HepG2 (cell line): ENCODE data around the gene VAC14. TPM values are rescaled to one million over a fixed set of nuclear protein-coding genes. Genes with fewer than 3 reads are reported as not detected.
A peak's percentile ranks its signal among the peaks of the same experiment; 100 is the strongest.

Source experiments
- BCL6 ChIP-seq: IDR thresholded peaks from 2 replicates; pipeline ENCODE4 v1.6.1; 2016; ENCODE audit warnings: missing genetic modification reagents, missing compliant biosample characterization
- CENPT ChIP-seq: sonication (generic); formaldehyde crosslinking; IDR thresholded peaks from 2 replicates; pipeline ENCODE4 v1.8.0; 2022; ENCODE audit warnings: low read depth, mild to moderate bottlenecking, moderate library complexity, missing genetic modification reagents
- ELF1 ChIP-seq: sonication (generic); formaldehyde crosslinking; IDR thresholded peaks from 2 replicates; pipeline ENCODE4 v1.4.0; 2020; ENCODE audit warnings: missing genetic modification reagents
- HOXA3 ChIP-seq: sonication (generic); formaldehyde crosslinking; IDR thresholded peaks from 2 replicates; pipeline ENCODE4 v1.5.0; 2020; ENCODE audit warnings: missing genetic modification reagents
- HOXD1 ChIP-seq: sonication (generic); formaldehyde crosslinking; IDR thresholded peaks from 2 replicates; pipeline ENCODE4 v1.5.0; 2020; ENCODE audit warnings: missing genetic modification reagents
- KAT7 ChIP-seq: IDR thresholded peaks from 2 replicates; pipeline ENCODE4 v1.6.1; 2018; ENCODE audit warnings: borderline replicate concordance, missing compliant biosample characterization
- MAF1 ChIP-seq: sonication (generic); formaldehyde crosslinking; IDR thresholded peaks from 2 replicates; pipeline ENCODE4 v1.5.0; 2020; ENCODE audit warnings: missing genetic modification reagents, borderline replicate concordance
- PAWR ChIP-seq: sonication (generic); formaldehyde crosslinking; IDR thresholded peaks from 2 replicates; pipeline ENCODE4 v1.4.0; 2020; ENCODE audit warnings: missing genetic modification reagents, mild to moderate bottlenecking, borderline replicate concordance
- PHF8 ChIP-seq: sonication (generic); formaldehyde crosslinking; IDR thresholded peaks from 2 replicates; pipeline ENCODE4 v1.5.0; 2020; ENCODE audit warnings: missing genetic modification reagents
- RARG ChIP-seq: sonication (generic); formaldehyde crosslinking; IDR thresholded peaks from 2 replicates; pipeline ENCODE4 v1.4.0; 2020; ENCODE audit warnings: low read depth, mild to moderate bottlenecking, missing genetic modification reagents
- RNF2 ChIP-seq: fragments of 450-650 bp; conservative IDR thresholded peaks from 2 replicates; pipeline ENCODE4 v1.6.1; 2016; ENCODE audit warnings: low read depth
- SMARCE1 ChIP-seq: fragments of 450-650 bp; IDR thresholded peaks from 2 replicates; pipeline ENCODE4 v1.6.1; 2017; ENCODE audit warnings: borderline replicate concordance
- ZFAT ChIP-seq: sonication (generic); formaldehyde crosslinking; conservative IDR thresholded peaks from 2 replicates; pipeline ENCODE4 v1.8.1; 2023; ENCODE audit warnings: missing genetic modification reagents, inconsistent platforms
- ZNF12 ChIP-seq: sonication (generic); formaldehyde crosslinking; IDR thresholded peaks from 2 replicates; pipeline ENCODE4 v1.5.0; 2020; ENCODE audit warnings: missing genetic modification reagents
- ZNF383 ChIP-seq: sonication (generic); formaldehyde crosslinking; IDR thresholded peaks from 2 replicates; pipeline ENCODE4 v1.4.0; 2020; ENCODE audit warnings: missing genetic modification reagents, mild to moderate bottlenecking, borderline replicate concordance
- ZNF83 ChIP-seq: sonication (generic); formaldehyde crosslinking; IDR thresholded peaks from 2 replicates; pipeline ENCODE4 v1.4.0; 2020; ENCODE audit warnings: missing genetic modification reagents, mild to moderate bottlenecking, borderline replicate concordance
- polyA plus RNA-seq, 8 experiments: library from polyadenylated mRNA; depleted of rRNA in 3 of 8; stranded (reverse) in 7 of 8; unstranded in 1 of 8; fragments of >200 nt; fragmentation: Illumina TruSeq in 4 of 8; extraction: Trizol in 4 of 8; gene quantifications; 2 replicates each; pipeline versions ENCODE4 v1.2.1 to v1.2.3, GENCODE V29; 2011 to 2016; ENCODE audit warnings: low read depth in 4 of 8, missing spikeins in 1 of 8, mixed read lengths in 1 of 8; ENCODE audit not compliant: insufficient read depth in 1 of 8
- total RNA-seq, 5 experiments: library from RNA; depleted of rRNA; stranded (reverse); fragments of >200 nt; fragmentation: Illumina TruSeq; extraction: Trizol; gene quantifications; 2 replicates each; pipeline ENCODE4 v1.2.3, GENCODE V29; 2016; ENCODE audit warnings: low read depth in 1 of 5
- TF ChIP-seq, protein P1 (sequence below): IDR thresholded peaks from 2 replicates; pipeline ENCODE4 v1.6.1; 2016; ENCODE audit warnings: missing compliant biosample characterization, missing genetic modification reagents, borderline replicate concordance
- TF ChIP-seq, protein P2 (sequence below), 2 experiments: sonication (generic) in 1 of 2; formaldehyde crosslinking in 1 of 2; IDR thresholded peaks; 2 replicates each; pipeline versions ENCODE4 v1.4.0 to v1.6.1; 2018 to 2020; ENCODE audit warnings: missing genetic modification reagents in 2 of 2, borderline replicate concordance in 1 of 2, low read depth in 1 of 2, mild to moderate bottlenecking in 1 of 2, missing biosample characterization in 1 of 2
- TF ChIP-seq, protein P3 (sequence below): sonication (generic); formaldehyde crosslinking; IDR thresholded peaks from 2 replicates; pipeline ENCODE4 v1.5.1; 2020; ENCODE audit warnings: mild to moderate bottlenecking, missing genetic modification reagents, moderate library complexity
- TF ChIP-seq, protein P4 (sequence below): sonication (generic); formaldehyde crosslinking; IDR thresholded peaks from 2 replicates; pipeline ENCODE4; 2020; ENCODE audit warnings: missing genetic modification reagents, mild to moderate bottlenecking, borderline replicate concordance

The VAC14 gene
- total and polyA plus RNA-seq, 2 of the 13 experiments (the other 11 are each of a cell fraction or from before 2014, with no cell fraction given): 23.5 to 24.6 TPM

DNA sequence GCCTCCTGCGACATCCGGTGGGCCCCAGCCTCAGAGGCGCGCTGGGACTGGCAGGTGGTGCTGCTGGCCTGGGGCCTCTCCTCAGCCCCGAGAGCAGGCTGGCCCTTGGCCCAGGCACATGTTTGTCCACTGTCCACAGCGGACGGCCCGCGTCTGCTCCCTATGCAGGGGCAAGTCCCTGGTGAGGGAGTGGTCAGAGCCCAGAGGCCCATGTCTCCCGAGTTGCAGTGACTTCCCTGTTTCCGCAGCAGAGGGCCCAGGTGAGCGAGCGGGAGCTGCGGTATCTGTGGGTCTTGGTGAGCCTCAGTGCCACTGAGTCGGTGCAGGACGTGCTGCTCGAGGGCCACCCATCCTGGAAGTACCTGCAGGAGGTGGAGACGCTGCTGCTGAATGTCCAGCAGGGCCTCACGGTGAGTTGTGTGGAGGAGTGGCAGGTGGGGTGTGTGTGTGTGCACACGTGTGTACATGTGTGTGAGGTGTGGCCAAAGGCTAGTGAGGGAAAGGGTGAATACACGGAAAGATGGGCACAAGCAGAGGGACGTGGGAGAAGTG, 144.2 kb downstream of the VAC14 start (continued):
- TF ChIP-seq, protein P1, sequence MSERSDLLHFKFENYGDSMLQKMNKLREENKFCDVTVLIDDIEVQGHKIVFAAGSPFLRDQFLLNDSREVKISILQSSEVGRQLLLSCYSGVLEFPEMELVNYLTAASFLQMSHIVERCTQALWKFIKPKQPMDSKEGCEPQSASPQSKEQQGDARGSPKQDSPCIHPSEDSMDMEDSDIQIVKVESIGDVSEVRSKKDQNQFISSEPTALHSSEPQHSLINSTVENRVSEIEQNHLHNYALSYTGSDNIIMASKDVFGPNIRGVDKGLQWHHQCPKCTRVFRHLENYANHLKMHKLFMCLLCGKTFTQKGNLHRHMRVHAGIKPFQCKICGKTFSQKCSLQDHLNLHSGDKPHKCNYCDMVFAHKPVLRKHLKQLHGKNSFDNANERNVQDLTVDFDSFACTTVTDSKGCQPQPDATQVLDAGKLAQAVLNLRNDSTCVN: peak; percentile 11; the same call in 1 of the 2 replicates
- peak; percentile 67; the same call in 1 of the 2 replicates for TF ChIP-seq CENPT (CRISPR knock-in tag)
- 0 out of 2 replicates have a peak, but pooled peaks have one; percentile 67 for TF ChIP-seq RNF2
- peak; percentile 68 for TF ChIP-seq KAT7 (CRISPR knock-in tag)
- TF ChIP-seq, protein P2, sequence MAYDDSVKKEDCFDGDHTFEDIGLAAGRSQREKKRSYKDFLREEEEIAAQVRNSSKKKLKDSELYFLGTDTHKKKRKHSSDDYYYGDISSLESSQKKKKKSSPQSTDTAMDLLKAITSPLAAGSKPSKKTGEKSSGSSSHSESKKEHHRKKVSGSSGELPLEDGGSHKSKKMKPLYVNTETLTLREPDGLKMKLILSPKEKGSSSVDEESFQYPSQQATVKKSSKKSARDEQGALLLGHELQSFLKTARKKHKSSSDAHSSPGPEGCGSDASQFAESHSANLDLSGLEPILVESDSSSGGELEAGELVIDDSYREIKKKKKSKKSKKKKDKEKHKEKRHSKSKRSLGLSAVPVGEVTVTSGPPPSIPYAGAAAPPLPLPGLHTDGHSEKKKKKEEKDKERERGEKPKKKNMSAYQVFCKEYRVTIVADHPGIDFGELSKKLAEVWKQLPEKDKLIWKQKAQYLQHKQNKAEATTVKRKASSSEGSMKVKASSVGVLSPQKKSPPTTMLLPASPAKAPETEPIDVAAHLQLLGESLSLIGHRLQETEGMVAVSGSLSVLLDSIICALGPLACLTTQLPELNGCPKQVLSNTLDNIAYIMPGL (CRISPR knock-in tag; IDR thresholded peaks at IDR 0.05; ENCODE audit: borderline replicate concordance in 1 of 2, low read depth in 1 of 2): peak; percentile 34 to 83; a peak in 2 of 4 replicates
- peak; percentile 21; the same call in 1 of the 2 replicates for TF ChIP-seq ZNF12 (CRISPR knock-in tag)
- TF ChIP-seq, protein P3, sequence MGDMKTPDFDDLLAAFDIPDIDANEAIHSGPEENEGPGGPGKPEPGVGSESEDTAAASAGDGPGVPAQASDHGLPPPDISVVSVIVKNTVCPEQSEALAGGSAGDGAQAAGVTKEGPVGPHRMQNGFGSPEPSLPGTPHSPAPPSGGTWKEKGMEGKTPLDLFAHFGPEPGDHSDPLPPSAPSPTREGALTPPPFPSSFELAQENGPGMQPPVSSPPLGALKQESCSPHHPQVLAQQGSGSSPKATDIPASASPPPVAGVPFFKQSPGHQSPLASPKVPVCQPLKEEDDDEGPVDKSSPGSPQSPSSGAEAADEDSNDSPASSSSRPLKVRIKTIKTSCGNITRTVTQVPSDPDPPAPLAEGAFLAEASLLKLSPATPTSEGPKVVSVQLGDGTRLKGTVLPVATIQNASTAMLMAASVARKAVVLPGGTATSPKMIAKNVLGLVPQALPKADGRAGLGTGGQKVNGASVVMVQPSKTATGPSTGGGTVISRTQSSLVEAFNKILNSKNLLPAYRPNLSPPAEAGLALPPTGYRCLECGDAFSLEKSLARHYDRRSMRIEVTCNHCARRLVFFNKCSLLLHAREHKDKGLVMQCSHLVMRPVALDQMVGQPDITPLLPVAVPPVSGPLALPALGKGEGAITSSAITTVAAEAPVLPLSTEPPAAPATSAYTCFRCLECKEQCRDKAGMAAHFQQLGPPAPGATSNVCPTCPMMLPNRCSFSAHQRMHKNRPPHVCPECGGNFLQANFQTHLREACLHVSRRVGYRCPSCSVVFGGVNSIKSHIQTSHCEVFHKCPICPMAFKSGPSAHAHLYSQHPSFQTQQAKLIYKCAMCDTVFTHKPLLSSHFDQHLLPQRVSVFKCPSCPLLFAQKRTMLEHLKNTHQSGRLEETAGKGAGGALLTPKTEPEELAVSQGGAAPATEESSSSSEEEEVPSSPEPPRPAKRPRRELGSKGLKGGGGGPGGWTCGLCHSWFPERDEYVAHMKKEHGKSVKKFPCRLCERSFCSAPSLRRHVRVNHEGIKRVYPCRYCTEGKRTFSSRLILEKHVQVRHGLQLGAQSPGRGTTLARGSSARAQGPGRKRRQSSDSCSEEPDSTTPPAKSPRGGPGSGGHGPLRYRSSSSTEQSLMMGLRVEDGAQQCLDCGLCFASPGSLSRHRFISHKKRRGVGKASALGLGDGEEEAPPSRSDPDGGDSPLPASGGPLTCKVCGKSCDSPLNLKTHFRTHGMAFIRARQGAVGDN (CRISPR knock-in tag): peak; percentile 100
- no peak for TF ChIP-seq MAF1
- TF ChIP-seq, protein P4, sequence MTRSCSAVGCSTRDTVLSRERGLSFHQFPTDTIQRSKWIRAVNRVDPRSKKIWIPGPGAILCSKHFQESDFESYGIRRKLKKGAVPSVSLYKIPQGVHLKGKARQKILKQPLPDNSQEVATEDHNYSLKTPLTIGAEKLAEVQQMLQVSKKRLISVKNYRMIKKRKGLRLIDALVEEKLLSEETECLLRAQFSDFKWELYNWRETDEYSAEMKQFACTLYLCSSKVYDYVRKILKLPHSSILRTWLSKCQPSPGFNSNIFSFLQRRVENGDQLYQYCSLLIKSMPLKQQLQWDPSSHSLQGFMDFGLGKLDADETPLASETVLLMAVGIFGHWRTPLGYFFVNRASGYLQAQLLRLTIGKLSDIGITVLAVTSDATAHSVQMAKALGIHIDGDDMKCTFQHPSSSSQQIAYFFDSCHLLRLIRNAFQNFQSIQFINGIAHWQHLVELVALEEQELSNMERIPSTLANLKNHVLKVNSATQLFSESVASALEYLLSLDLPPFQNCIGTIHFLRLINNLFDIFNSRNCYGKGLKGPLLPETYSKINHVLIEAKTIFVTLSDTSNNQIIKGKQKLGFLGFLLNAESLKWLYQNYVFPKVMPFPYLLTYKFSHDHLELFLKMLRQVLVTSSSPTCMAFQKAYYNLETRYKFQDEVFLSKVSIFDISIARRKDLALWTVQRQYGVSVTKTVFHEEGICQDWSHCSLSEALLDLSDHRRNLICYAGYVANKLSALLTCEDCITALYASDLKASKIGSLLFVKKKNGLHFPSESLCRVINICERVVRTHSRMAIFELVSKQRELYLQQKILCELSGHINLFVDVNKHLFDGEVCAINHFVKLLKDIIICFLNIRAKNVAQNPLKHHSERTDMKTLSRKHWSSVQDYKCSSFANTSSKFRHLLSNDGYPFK (CRISPR knock-in tag): peak; percentile 85
- TF ChIP-seq PHF8 (CRISPR knock-in tag): peak; percentile 61
- TF ChIP-seq BCL6 (CRISPR knock-in tag): no peak
- TF ChIP-seq RARG: no peak
- TF ChIP-seq SMARCE1: no peak
- TF ChIP-seq HOXD1 (CRISPR knock-in tag): 0 out of 2 replicates have a peak, but pooled peaks have one; percentile 46
- TF ChIP-seq HOXA3 (CRISPR knock-in tag): peak; percentile 61; the same call in 1 of the 2 replicates
- no peak for TF ChIP-seq ZNF383 (CRISPR knock-in tag)
- TF ChIP-seq ZFAT: no peak
- no peak for TF ChIP-seq PAWR (CRISPR knock-in tag)
- TF ChIP-seq ZNF83 (CRISPR knock-in tag): peak; percentile 3; the same call in 1 of the 2 replicates
- TF ChIP-seq ELF1 (CRISPR knock-in tag): peak; percentile 69
